Stimulated activated CD4-positive, alpha-beta T cell treated with anti-CD3 and anti-CD28 coated beads, Interleukin-2, amount 100 ng/mL, for 24 hours (primary cell): Measurements from ENCODE around the gene SPATA13.
"Not testable (repeated sequence)": the region's sequence is repeated elsewhere in the genome, so short reads cannot be mapped to it uniquely, and the experiment has no call there.

ENCODE experiments used
- DNase-seq, 2 donors: peaks; one replicate each; pipeline ENCODE4 v3.0.0-alpha.2; 2020

SPATA13 gene

DNA sequence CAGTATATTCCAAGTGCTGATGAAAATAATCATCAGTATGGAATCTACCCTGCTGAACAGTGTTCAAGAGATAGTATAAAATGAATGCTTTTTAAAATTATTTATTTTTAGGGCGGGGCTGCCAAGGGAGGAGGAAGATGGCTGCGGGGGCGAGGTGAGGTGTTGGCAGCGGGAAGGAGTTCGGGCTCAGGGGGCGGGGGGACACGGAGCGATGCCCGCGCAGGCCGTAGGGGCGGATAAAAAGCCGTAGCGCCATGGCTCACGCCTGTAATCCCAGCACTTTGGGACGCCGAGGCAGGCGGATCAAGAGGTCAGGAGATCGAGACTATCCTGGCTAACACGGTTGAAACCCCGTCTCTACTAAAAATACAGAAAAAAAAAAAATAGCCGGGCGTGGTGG is 167.1 kb downstream of the SPATA13 start:
- not testable (repeated sequence) for DNase-seq

- DNase-seq, result no peak
Observed at GRCh38 chr13:24328145-24328544, 167.6 kb downstream of the SPATA13 start.

- no peak for DNase-seq
Observed at GRCh38 chr13:24338721-24339120, 178.2 kb downstream of the SPATA13 start.

DNA sequence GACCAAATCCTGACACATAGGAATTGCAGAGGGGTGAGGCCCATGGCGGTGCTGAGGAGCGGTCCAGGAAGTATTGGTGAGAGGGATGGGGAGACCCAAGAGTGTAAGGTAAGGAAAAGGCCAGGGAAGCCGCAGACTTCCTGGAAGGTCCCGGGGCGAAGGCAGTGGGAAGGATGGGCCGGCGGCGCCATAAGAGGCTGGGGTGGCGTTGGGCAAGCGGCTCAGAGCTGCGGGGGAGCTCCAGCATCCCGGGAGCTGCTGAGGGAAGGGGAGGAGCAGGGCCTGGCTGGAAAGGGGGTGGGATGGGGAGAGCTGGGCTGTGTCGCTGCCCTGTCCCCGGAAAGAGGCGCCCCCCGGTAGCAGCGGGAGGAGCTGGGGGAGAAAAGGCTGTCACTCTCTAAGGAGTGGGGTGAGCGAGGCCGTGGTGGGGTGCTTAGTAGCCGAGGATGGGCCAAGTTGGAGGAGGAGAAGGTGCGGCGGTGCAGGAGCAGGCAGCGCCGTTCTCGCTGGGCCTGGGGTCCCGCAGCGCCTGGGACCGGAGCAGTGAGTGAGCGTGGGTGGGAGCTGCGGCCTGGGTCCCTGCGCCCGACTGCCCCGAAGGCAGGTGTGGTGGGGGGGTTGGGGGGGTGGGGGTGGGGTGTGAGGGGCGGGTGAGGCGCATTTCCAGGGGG is 179.6 kb downstream of the SPATA13 start:
- no peak for DNase-seq

- no peak for DNase-seq
Observed at GRCh38 chr13:24340608-24340955, 180.1 kb downstream of the SPATA13 start.

- DNase-seq, result no peak
Observed at GRCh38 chr13:24341439-24341838, 180.9 kb downstream of the SPATA13 start.

- DNase-seq, result no peak
Observed at GRCh38 chr13:24348385-24348784, 187.9 kb downstream of the SPATA13 start.

GRCh38 chr13:24348797-24349515 is 188.4 kb downstream of the SPATA13 start:
- DNase-seq, result no peak

GRCh38 chr13:24349778-24350664 is 189.5 kb downstream of the SPATA13 start:
- not testable (repeated sequence) for DNase-seq

DNA sequence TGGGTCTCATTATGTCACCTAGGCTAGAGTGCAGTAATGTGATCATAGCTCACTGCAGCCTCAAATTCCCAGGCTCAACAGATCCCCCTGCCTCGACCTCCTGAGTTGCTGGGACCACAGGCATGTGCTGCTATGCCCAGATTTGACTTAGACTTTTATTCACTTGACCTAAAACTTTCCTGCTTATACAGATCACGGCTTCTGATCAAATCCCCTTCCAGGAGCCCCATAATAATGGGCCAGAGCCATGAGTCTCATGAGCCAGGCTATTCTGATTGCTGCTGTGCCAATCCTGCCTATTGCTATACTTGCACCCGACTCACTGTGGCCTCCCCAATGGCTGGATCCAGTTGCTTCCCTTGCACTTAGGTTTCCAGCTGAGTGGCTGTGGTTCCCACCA is 190.9 kb downstream of the SPATA13 start:
- DNase-seq, result no peak

DNA sequence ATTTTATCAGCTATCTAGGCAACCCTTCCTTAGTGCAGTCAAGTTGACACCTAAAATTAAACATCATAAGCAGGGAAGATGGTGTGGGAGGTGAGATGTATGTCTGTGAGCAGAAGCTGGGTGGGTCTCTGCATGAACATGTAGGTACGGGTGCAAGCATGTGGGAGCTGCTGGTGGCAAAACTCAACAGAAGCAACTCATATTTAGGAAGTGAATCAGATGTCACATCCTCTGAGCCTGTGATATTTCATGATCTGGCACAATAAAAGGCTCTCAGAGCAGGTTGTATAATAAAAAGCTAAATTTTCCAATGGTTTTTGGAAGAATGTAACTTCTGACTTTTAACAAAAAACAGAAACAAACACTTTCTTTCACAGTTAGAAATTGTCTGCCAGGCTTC is 193.2 kb downstream of the SPATA13 start:
- DNase-seq, result no peak

DNA sequence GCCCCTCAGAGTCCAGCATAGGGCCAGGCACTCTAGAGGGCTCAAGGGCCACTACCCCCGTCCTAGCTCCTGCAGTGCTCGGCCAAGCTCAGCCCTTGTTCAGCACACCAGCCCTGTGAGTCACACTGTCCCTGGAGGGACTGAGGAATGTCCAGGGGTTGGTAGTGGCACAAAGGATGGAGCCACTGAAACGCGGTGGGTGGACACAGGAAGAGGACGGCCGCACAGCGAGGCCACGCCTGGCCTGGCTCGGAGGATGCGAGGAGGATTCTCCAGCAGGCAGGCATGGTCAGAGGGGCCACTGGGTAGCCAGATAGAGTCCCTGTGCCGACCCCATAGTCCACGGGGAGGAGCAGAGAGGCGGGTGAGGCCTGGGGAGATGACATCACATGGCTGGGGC is 194.6 kb downstream of the SPATA13 start:
- no peak for DNase-seq

GRCh38 chr13:24356270-24356669 is 195.8 kb downstream of the SPATA13 start:
- no peak for DNase-seq
